ENCODE results near the gene MUC4.
A peak's percentile ranks its signal among the peaks of the same experiment; 100 is the strongest.
"Not testable (repeated sequence)": the region's sequence is repeated elsewhere in the genome, so short reads cannot be mapped to it uniquely, and the experiment has no call there.

MUC4 gene

GRCh38 chr3:195834675-195835583 is 23.2 kb upstream of the MUC4 start:
- DNase-seq: no peak

- no peak for DNase-seq
These were observed 18.1 kb upstream of the MUC4 start for GRCh38 chr3:195829897-195830254.

- no peak for DNase-seq
These were observed 17.0 kb upstream of the MUC4 start for GRCh38 chr3:195828762-195829161.

- no peak for DNase-seq
These were observed 14.4 kb upstream of the MUC4 start for GRCh38 chr3:195825857-195826804.

- no peak for DNase-seq
These were observed 13.5 kb upstream of the MUC4 start for GRCh38 chr3:195825191-195825588.

GRCh38 chr3:195824425-195825190 is 12.9 kb upstream of the MUC4 start:
- not testable (repeated sequence) for DNase-seq

- no peak for DNase-seq
These were observed 12.3 kb upstream of the MUC4 start for GRCh38 chr3:195823999-195824398.

GRCh38 chr3:195823280-195823679 is 11.6 kb upstream of the MUC4 start:
- no peak for DNase-seq

GRCh38 chr3:195822131-195822696 is 10.5 kb upstream of the MUC4 start:
- no peak for DNase-seq

- no peak for DNase-seq
These were observed 9.8 kb upstream of the MUC4 start for GRCh38 chr3:195821403-195822130.

GRCh38 chr3:195820901-195821300 is 9.2 kb upstream of the MUC4 start:
- DNase-seq: no peak

- DNase-seq: no peak
These were observed 8.5 kb upstream of the MUC4 start for GRCh38 chr3:195820186-195820585.

GRCh38 chr3:195818301-195818700 is 6.6 kb upstream of the MUC4 start:
- DNase-seq: no peak

GRCh38 chr3:195817578-195818135 is 5.9 kb upstream of the MUC4 start:
- DNase-seq: no peak

GRCh38 chr3:195816276-195816913 is 4.7 kb upstream of the MUC4 start:
- not testable (repeated sequence) for DNase-seq

GRCh38 chr3:195815169-195815771 is 3.5 kb upstream of the MUC4 start:
- peak; percentile 25 for DNase-seq

GRCh38 chr3:195813916-195814640 is 2.3 kb upstream of the MUC4 start:
- no peak for DNase-seq

- DNase-seq: no peak
These were observed 637 bp upstream of the MUC4 start for GRCh38 chr3:195812366-195812765.

GRCh38 chr3:195810455-195810845 is 1.3 kb downstream of the MUC4 start:
- DNase-seq: no peak
